Heart right ventricle (tissue), 16 donors: ENCODE data around the gene IRAK3. TPM values are rescaled to one million over a fixed set of nuclear protein-coding genes. Genes with fewer than 3 reads are reported as not detected.
"Not testable (repeated sequence)": the region's sequence is repeated elsewhere in the genome, so short reads cannot be mapped to it uniquely, and the experiment has no call there.

Source experiments
- ATAC-seq, 8 donors: fragments of 200-7000 bp; cut with Tn5 transposase; one replicate each; pipeline ENCODE4 v1.9.1; 2020; ENCODE audit warnings: mild to moderate bottlenecking in 8 of 8, moderate library complexity in 8 of 8, moderate number of reproducible peaks in 1 of 8
- DNase-seq, 2 donors: peaks; one replicate each; pipeline ENCODE4 v3.0.0-alpha.2; 2020
- H3K27ac ChIP-seq, 10 donors: fragments of 200-600 bp; sonication (generic) in 2 of 10; one replicate each; pipeline versions ENCODE4 v1.5.0 to v1.8.0; 2020 to 2022; ENCODE audit warnings: mild to moderate bottlenecking in 3 of 10
- H3K27me3 ChIP-seq, 7 donors: fragments of 200-600 bp; one replicate each; pipeline ENCODE4 v1.8.0; 2021 to 2022; ENCODE audit warnings: mild to moderate bottlenecking in 2 of 7
- H3K36me3 ChIP-seq, 9 donors: fragments of 200-600 bp; sonication (generic) in 1 of 9; one replicate each; pipeline versions ENCODE4 v1.5.0 to v1.8.0; 2020 to 2022; ENCODE audit warnings: mild to moderate bottlenecking in 2 of 9
- H3K4me1 ChIP-seq, 9 donors: fragments of 200-600 bp; sonication (generic) in 1 of 9; one replicate each; pipeline versions ENCODE4 v1.5.0 to v1.8.0; 2020 to 2022; ENCODE audit warnings: mild to moderate bottlenecking in 4 of 9
- H3K4me3 ChIP-seq, 10 donors: fragments of 200-600 bp; sonication (generic) in 2 of 10; one replicate each; pipeline versions ENCODE4 v1.5.0 to v1.8.0; 2020 to 2022; ENCODE audit warnings: mild to moderate bottlenecking in 7 of 10, moderate library complexity in 2 of 10
- H3K9me3 ChIP-seq, 11 donors: fragments of 200-600 bp in 10 of 11; sonication (generic) in 2 of 11; one replicate each; pipeline versions ENCODE4 v1.5.0 to v1.8.0; 2013 to 2022; ENCODE audit warnings: mild to moderate bottlenecking in 2 of 11, control low read depth in 1 of 11, moderate library complexity in 1 of 11
- WGBS, 2 donors: extraction: QIAGEN DNeasy Blood & Tissue Kit; methylation state at CpG; one replicate each; pipeline ENCODE4 v1.1.7; 2013; ENCODE audit warnings: inconsistent platforms in 1 of 2; 5-methylcytosine and 5-hydroxymethylcytosine counted together
- intact Hi-C, 10 donors: fragments of 100-400 bp; cut with DNase I; formaldehyde crosslinking; loops; one replicate each; pipeline versions ENCODE4 v1.11.1 to v1.14.2; 2022
- polyA plus RNA-seq, 2 donors: library from polyadenylated mRNA; stranded (reverse); fragments of 200-250 nt; gene quantifications; one replicate each; pipeline ENCODE4 v1.2.3, GENCODE V29; 2013
- total RNA-seq, 10 donors: library from RNA; stranded (reverse); fragmentation: NEBNext Ultra II Directional in 3 of 10; extraction: Animal tissue kit (Norgen Biotek cat#: 25700) in 3 of 10; gene quantifications; one replicate each; pipeline versions ENCODE4 v1.2.1 to v1.2.4, GENCODE V29; 2021 to 2023
- TF ChIP-seq, protein P1 (sequence below), 9 donors: fragments of 200-600 bp; sonication (generic) in 2 of 9; IDR thresholded peaks; one replicate each; pipeline versions ENCODE4 v1.5.0 to v1.8.0; 2021 to 2022; ENCODE audit warnings: antibody characterized with exemption in 9 of 9, mild to moderate bottlenecking in 5 of 9, moderate library complexity in 1 of 9
- donor health status: Arrhythmogenic right ventricular cardiomyopathy.
- donor health status: ischemic (EF 13 %, LVEDD 7.1; RV severe dilation, severe dysfunction).
- donor health status: healthy with polysubstance abuse.
- donor health status: DM: no; HTN: yes; CAD: no.
- donor health status: DM: no; HTN: no; CAD: no.
- donor health status: ischemic (EF 25% LVEDD 6.9; RV normal size, moderate dysfunction).
- donor health status: ischemic (EF 25% LVEDD 5.7; RV mildly dilated, moderate dysfunction).
- donor health status: healthy.
- donor health status: DM: yes; HTN: yes; CAD: no.
- donor health status: Ischemic cardiomyopathy.
- donor health status: ischemic (EF 35%, LVEDD 5.7; RV mildly dilated, moderate dysfunction).
- donor health status: nonischemic (EF 11% LVEDD 7.7; RV severe dilation, severe dysfunction).
- donor health status: DM: yes; HTN: yes; CAD: no.
- donor health status: PGD.
- donor health status: ischemic (EF 29% LVEDD 5.4; RV normal size, mild dysfunction).
- donor health status: nonischemic (EF 23%, LVEDD 6.1; RV moderate dilation, normal function).

The IRAK3 gene
- total and polyA plus RNA-seq, 12 donors: 2.8 to 9.3 (median 4.3) TPM

DNA sequence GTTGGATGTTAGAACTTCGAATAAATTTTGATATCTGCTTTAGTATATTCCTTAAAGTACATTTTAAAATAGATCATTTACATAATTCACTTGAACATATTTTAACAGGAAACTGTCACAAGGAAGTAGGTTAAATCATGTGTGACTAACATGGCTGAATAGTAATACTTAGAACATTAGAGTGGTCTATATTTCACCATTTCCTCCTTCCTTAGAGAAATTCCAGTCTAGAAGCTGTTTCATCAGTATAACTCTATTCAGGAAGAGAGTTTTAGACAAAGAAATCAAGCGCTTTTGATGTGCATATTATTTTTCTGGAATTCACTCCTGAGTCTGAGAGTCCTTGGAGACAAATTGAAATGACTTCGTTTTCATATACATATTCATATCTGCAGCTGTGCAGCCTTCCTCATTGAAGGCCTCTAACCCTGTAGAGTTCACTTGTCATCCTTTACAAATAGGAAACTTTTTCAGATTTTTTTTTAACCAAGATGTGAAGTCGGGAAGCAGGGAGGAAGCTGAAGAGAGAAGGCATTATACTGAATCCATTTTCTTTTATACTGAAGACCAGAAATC lies 28.4 kb downstream of the IRAK3 start:
- WGBS, 2 donors: 76 to 81% methylated on average over 4 of the region's 4 CpGs
- ATAC-seq (peak in 1 of 8 donors; percentile 27), DNase-seq (no peak)
- intact Hi-C loops: loop anchor here in 1 of 10 donors (1.0 kb wide), 1 partner anchor 14 kb away; no protein-coding TSS in a partner anchor
- H3K4me1 ChIP-seq: peaks cover 0 to 11% (median 0%) of the 10 kb centered on the region in 9 donors
- peaks cover 0 to 41% (median 6%) of the 10 kb centered on the region in 9 donors for H3K36me3 ChIP-seq
- TF ChIP-seq, protein P1, sequence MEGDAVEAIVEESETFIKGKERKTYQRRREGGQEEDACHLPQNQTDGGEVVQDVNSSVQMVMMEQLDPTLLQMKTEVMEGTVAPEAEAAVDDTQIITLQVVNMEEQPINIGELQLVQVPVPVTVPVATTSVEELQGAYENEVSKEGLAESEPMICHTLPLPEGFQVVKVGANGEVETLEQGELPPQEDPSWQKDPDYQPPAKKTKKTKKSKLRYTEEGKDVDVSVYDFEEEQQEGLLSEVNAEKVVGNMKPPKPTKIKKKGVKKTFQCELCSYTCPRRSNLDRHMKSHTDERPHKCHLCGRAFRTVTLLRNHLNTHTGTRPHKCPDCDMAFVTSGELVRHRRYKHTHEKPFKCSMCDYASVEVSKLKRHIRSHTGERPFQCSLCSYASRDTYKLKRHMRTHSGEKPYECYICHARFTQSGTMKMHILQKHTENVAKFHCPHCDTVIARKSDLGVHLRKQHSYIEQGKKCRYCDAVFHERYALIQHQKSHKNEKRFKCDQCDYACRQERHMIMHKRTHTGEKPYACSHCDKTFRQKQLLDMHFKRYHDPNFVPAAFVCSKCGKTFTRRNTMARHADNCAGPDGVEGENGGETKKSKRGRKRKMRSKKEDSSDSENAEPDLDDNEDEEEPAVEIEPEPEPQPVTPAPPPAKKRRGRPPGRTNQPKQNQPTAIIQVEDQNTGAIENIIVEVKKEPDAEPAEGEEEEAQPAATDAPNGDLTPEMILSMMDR (IDR thresholded peaks at IDR 0.05): no peak
- H3K27ac ChIP-seq: peak overlapping the region in 1 of 10 donors; percentile 54
- peaks cover 0 to 22% (median 9%) of the 10 kb centered on the region in 11 donors for H3K9me3 ChIP-seq
- H3K27me3 ChIP-seq: no peaks in the 10 kb centered on the region
- no peak overlapping the region for H3K4me3 ChIP-seq

DNA sequence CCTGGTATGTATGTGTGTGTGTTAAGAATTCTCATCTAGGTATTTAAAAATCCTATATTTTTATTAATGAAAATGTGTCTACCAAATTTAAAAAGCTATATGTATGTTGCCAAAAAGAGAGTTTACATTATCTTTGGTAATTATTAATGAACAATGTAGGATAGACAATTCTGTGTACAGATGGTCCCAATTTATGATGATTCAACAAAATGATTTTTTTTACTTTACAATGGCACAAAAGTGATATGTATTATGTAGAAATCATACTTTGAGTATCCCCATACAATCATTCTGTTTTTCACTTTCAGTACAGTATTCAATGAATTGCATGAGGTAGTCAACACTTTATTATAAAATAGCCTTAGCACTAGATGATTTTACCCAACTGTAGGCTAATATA lies 39.4 kb downstream of the IRAK3 start:
- no peaks in the 10 kb centered on the region for H3K4me1 ChIP-seq
- intact Hi-C loops: no loop called here
- TF ChIP-seq, protein P1 (IDR thresholded peaks at IDR 0.05): no peak
- H3K4me3 ChIP-seq: no peak overlapping the region
- DNase-seq (no peak), ATAC-seq (no peak)
- peaks cover 0 to 75% (median 0%) of the 10 kb centered on the region in 9 donors for H3K36me3 ChIP-seq
- H3K9me3 ChIP-seq: no peaks in the 10 kb centered on the region
- H3K27ac ChIP-seq: no peak overlapping the region
- H3K27me3 ChIP-seq: no peaks in the 10 kb centered on the region

DNA sequence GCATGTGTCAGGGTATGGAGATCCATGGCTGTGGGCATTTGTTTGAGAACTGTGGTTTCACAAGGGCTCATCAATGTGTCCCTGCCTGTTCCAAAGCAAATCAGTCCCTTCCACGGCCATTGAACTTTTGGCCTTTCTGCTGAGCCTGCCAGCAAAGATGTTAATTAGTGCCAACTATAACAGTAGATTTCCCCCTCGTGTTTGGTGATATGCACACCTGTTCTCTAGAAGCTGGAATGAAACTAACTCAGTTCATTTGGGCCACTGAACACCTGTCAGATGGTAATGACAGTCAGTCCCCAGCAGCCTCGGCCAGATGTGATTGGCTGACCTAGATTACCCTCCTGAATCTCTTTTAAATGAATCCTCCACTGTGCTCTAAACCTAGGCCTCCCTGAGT lies 43.2 kb downstream of the IRAK3 start:
- ATAC-seq: no peak
- Histone ChIP-seq H3K27ac (no peak overlapping the region), H3K36me3 (peaks cover 0 to 51% (median 0%) of the 10 kb centered on the region in 9 donors), H3K4me1 (peaks cover 0 to 32% (median 7%) of the 10 kb centered on the region in 9 donors), H3K4me3 (no peak overlapping the region), H3K27me3 (no peaks in the 10 kb centered on the region), H3K9me3 (no peaks in the 10 kb centered on the region)
- intact Hi-C loops: loop anchor here in 5 of 10 donors (10.0 kb wide), 4 partner anchors 47 to 87 kb away; partner anchors contain the start of genes IRAK3 (in 1 of the 5) and TMBIM4 (in 1 of the 5)
- TF ChIP-seq, protein P1 (IDR thresholded peaks at IDR 0.05): no peak
- WGBS, 2 donors: 39% methylated on average over 3 of the region's 3 CpGs
- no peak for DNase-seq

GRCh38 chr12:66234037-66234693 lies 45.2 kb downstream of the IRAK3 start:
- H3K4me1 ChIP-seq: peaks cover 0 to 51% (median 7%) of the 10 kb centered on the region in 9 donors
- DNase-seq (peak in 1 of 2 donors; percentile 31), ATAC-seq (peak in 7 of 8 donors; percentile 37 to 74 (median 68))
- H3K4me3 ChIP-seq, H3K27me3 ChIP-seq, H3K9me3 ChIP-seq: not testable (repeated sequence)
- intact Hi-C loops: loop anchor here in 5 of 10 donors (2.0 to 10.0 kb wide), 5 partner anchors 49 to 89 kb away; partner anchors contain the start of genes TMBIM4 (in 2 of the 5) and IRAK3 (in 1 of the 5)
- TF ChIP-seq, protein P1 (IDR thresholded peaks at IDR 0.05): peak in 1 of 9 donors; percentile 14
- H3K36me3 ChIP-seq: peaks cover 0 to 32% (median 0%) of the 10 kb centered on the region in 9 donors
- 61 to 62% methylated on average over 13 of the region's 13 CpGs for WGBS, 2 donors
- H3K27ac ChIP-seq: peak overlapping the region in 4 of 10 donors; percentile 30 to 87 (median 52)
